22Rv1 (cell line): ENCODE results near the gene SETD6.

ENCODE experiments used
- H3K27ac ChIP-seq: fragments of 450-650 bp; 2 replicates; pipeline ENCODE4 v1.5.1; 2017
- ZFX ChIP-seq: fragments of 450-650 bp; IDR thresholded peaks from 2 replicates; pipeline ENCODE4 v1.6.1; 2017; ENCODE audit warnings: antibody characterized with exemption, borderline replicate concordance
- TF ChIP-seq, protein P1 (sequence below): fragments of 450-650 bp; IDR thresholded peaks from 2 replicates; pipeline ENCODE4 v1.5.1; 2017; ENCODE audit warnings: mild to moderate bottlenecking

Gene SETD6, protein sequence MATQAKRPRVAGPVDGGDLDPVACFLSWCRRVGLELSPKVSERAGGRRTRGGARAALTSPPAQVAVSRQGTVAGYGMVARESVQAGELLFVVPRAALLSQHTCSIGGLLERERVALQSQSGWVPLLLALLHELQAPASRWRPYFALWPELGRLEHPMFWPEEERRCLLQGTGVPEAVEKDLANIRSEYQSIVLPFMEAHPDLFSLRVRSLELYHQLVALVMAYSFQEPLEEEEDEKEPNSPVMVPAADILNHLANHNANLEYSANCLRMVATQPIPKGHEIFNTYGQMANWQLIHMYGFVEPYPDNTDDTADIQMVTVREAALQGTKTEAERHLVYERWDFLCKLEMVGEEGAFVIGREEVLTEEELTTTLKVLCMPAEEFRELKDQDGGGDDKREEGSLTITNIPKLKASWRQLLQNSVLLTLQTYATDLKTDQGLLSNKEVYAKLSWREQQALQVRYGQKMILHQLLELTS

DNA sequence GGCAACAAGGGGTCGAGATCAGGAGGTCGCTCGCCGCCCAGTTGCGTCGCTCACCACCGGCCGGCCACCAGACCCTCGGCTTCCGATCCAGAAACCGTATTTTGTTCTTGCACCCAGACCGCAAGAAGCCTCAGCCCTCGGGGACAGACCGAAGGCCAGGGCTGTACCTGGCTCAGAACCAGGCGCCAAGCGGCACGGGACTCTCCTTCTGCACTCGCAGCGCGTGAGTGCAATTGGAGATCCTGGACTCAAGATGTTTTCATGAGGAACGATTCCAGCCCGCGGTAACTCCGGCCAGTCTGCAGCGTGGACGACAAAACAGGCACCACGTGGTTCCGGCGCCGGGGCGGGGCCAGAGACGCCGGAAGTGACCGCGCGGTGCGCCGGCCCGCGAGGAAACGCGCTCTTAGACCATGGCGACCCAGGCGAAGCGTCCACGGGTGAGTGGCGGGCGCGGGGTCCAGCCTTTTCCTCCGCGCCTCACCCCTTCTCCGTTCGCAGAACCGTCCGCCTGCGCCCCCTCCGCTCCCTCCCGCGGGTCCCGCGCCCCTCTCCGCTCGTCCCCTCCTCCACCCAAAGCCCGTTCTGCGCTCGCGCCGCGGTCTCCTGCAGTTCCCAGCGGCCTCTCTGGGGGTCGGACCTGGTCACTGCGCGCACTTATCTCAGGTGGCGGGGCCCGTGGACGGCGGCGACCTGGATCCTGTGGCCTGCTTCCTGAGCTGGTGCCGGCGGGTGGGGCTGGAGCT is at the start of gene SETD6:
TSS of gene SETD6 (plus strand) at position 393 of the 746 bp plus-strand sequence. CDS start at position 414, 21 bp downstream.
- H3K27ac ChIP-seq: peak within 1 kb of the TSS; percentile 89
- no peak for TF ChIP-seq ZFX
- TF ChIP-seq, protein P1, sequence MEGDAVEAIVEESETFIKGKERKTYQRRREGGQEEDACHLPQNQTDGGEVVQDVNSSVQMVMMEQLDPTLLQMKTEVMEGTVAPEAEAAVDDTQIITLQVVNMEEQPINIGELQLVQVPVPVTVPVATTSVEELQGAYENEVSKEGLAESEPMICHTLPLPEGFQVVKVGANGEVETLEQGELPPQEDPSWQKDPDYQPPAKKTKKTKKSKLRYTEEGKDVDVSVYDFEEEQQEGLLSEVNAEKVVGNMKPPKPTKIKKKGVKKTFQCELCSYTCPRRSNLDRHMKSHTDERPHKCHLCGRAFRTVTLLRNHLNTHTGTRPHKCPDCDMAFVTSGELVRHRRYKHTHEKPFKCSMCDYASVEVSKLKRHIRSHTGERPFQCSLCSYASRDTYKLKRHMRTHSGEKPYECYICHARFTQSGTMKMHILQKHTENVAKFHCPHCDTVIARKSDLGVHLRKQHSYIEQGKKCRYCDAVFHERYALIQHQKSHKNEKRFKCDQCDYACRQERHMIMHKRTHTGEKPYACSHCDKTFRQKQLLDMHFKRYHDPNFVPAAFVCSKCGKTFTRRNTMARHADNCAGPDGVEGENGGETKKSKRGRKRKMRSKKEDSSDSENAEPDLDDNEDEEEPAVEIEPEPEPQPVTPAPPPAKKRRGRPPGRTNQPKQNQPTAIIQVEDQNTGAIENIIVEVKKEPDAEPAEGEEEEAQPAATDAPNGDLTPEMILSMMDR: peak; percentile 30; the same call in 1 of the 2 replicates

DNA sequence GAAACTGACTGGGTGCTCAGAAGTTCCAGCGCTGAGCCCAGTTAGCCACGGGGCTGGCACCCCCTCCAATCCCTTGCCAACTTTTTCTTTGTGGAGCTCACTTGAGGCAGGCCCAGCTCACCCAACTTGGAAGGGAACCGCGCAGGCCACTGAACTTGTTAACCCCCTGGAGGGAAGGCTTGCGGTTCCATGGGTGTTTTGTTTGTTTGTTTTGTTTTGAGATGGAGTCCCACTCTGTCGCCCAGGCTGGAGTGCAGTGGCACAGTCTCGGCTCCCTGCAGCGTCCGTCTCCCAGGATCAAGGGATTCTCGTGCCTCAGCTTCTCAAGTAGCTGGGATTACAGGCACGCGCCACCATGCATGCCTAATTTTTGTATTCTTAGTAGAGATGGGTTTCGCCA is 49.5 kb upstream of the SETD6 start:
- TF ChIP-seq, protein P1: no peak
- TF ChIP-seq ZFX: no peak
- H3K27ac ChIP-seq: no peak overlapping the region

DNA sequence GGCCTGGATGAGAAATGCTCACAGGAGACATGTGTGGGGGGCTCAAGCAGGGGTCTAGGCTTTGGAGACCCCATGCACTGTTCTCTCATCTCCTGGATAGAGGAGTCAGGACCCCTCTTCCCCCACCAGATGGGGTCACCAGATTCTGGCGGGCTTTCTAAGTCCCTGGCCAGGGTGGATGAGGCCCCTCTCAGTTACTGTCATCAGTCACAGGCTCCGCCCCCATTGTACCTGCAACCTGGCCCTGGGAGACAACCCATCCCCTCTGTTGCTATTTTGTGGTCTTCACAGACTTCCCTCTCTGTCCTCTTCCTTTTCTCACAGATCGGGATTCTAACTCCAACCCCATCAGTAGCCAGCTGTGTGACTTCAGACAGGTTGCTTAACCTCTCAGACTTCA is 48.9 kb upstream of the SETD6 start:
- no peak overlapping the region for H3K27ac ChIP-seq
- no peak for TF ChIP-seq ZFX
- TF ChIP-seq, protein P1: no peak

DNA sequence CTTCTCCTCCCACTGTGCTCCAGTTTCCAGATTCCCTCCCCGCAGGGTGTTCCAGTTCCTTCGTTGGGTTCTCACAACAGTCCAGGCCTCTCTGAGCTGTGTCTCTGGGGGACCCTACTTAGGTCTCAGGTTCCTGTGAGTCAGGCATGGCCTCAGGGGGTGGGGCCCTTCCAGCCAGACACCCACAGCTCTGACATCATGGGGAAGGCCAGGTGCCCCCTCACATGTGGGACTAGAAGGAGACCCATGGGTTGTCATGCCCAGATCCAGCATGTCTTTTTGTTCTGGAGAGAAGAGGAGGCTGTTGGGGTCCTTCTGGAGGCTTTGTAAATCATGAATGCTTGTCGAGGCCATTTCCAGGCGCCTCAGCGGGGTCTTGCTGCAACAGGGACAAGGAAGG is 47.4 kb upstream of the SETD6 start:
- no peak for TF ChIP-seq ZFX
- TF ChIP-seq, protein P1: no peak

DNA sequence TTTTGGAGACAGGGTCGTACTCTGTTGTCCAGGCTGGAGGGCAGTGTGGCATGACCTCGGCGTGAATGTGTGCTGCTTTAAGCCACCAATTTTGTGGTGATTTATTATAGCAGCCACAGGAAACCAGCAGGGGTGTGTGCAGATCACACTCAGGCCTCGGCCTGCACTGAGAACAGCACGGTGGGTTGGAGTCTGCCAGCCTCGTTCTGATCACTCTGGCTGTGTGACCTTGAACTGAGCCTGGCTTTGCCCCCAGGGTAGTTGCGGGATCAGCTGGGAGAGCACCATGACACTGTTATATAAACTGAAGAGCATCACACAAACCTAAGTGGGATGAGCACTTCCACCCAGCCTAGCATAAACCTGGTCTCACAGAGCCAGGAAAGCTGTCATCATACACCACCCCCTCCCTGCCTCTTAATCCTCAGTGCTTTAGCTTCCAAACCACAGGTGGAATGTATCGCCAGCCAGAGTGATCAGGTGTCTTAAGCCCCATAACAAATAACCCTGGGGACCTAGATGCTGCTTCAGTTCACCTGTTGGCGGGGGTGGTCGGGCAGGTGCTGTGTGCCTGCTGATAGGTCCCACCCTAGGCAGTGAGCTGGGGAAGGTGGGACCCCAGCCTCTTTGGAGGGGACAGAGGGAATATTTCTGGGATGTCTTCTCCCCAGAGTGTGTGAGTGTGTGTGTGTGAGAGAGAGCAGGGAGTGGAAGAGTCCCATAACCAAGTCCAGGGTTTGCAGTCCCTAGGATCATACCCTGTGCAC is 43.9 kb upstream of the SETD6 start:
- no peak overlapping the region for H3K27ac ChIP-seq
- TF ChIP-seq, protein P1: no peak
- TF ChIP-seq ZFX: no peak

More for the DNA sequence above, 47.4 kb upstream of the SETD6 start:
- no peak overlapping the region for H3K27ac ChIP-seq

DNA sequence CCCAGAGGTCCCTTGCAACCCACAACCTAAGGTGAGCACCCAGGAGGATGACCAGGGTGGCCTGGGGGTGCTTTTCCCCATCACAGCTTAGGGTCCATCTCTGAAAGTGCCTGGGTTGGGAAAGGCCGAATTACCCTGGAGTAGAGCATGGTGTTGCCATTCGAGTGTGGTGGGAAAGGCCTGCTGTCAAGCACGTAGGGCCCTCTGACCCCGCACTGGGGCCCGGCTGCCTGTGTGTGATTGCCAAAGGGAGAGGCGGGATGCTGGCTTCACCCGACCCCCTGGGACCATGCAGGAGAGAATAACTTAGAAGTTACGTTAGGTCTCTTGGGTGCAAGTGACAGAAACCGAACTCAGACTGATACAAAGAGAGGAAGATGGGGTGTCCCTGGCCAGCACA is 43.1 kb upstream of the SETD6 start:
- TF ChIP-seq ZFX: no peak
- TF ChIP-seq, protein P1: no peak
- H3K27ac ChIP-seq: no peak overlapping the region
